Adrenal gland (tissue), 12 donors: Measurements from ENCODE around the gene SCN3A. TPM values are rescaled to one million over a fixed set of nuclear protein-coding genes. Genes with fewer than 3 reads are reported as not detected.

Experiments used
- DNase-seq, 7 donors: peaks; one replicate each; pipeline ENCODE4 v3.0.0-alpha.2; 2019 to 2020
- H3K27ac ChIP-seq, 5 donors: fragments of 200-600 bp; sonication (generic) in 4 of 5; 1 replicate in 3 of 5; 2 replicates in 2 of 5; pipeline versions ENCODE4 v1.5.1 to v1.8.0; 2016 to 2020; ENCODE audit warnings: mild to moderate bottlenecking in 1 of 5
- H3K27me3 ChIP-seq: fragments of 200-600 bp; 2 replicates; pipeline ENCODE4 v1.8.0; 2021
- H3K36me3 ChIP-seq, 2 donors: fragments of 200-600 bp; replicated peaks in 1 of 2; 1 replicate in 1 of 2; 2 replicates in 1 of 2; pipeline versions ENCODE4 v1.5.1 to v1.8.0; 2018 to 2022
- H3K4me1 ChIP-seq, 2 donors: fragments of 200-600 bp; replicated peaks in 1 of 2; 1 replicate in 1 of 2; 2 replicates in 1 of 2; pipeline versions ENCODE4 v1.5.1 to v1.8.0; 2018 to 2021
- H3K4me3 ChIP-seq, 4 donors: fragments of 200-600 bp; sonication (generic) in 3 of 4; one replicate each; pipeline ENCODE4 v1.5.1; 2016 to 2018
- H3K9me3 ChIP-seq, 3 donors: fragments of 200-600 bp; sonication (generic) in 1 of 3; replicated peaks in 1 of 3; 1 replicate in 2 of 3; 2 replicates in 1 of 3; pipeline versions ENCODE4 v1.5.1 to v1.8.0; 2016 to 2021
- CTCF ChIP-seq, 6 experiments: fragments of 450-650 bp in 4 of 6; fragments of 200-600 bp in 2 of 6; sonication (generic) in 1 of 6; IDR thresholded peaks; 1 replicate in 5 of 6; 2 replicates in 1 of 6; pipeline versions ENCODE4 v1.5.1 to v1.8.0; 2016 to 2021; ENCODE audit warnings: antibody characterized with exemption in 6 of 6, mild to moderate bottlenecking in 2 of 6, moderate library complexity in 1 of 6
- POLR2A ChIP-seq, 2 donors: fragments of 450-650 bp; IDR thresholded peaks; one replicate each; pipeline ENCODE4 v1.6.1; 2017; ENCODE audit warnings: antibody characterized with exemption in 2 of 2, mild to moderate bottlenecking in 2 of 2, moderate library complexity in 1 of 2
- WGBS, 4 donors: extraction: QIAGEN DNeasy Blood & Tissue Kit in 2 of 4; methylation state at CpG; one replicate each; pipeline versions ENCODE4 v1.1.5 to v1.1.7; 2013 to 2017; 5-methylcytosine and 5-hydroxymethylcytosine counted together
- intact Hi-C, 2 donors: fragments of 100-400 bp; cut with DNase I; formaldehyde crosslinking; loops; one replicate each; pipeline versions ENCODE4 v1.14.1 to v1.15.0; 2022 to 2023
- polyA plus RNA-seq, 3 donors: library from polyadenylated mRNA; stranded (reverse); fragments of 200-250 nt in 2 of 3; fragments of 350-450 nt in 1 of 3; fragmentation: Illumina TruSeq in 1 of 3; extraction: RNeasy Lipid Tissue Mini Kit (QIAGEN cat#74804) in 1 of 3; gene quantifications; one replicate each; pipeline ENCODE4 v1.2.3, GENCODE V29; 2013 to 2014
- total RNA-seq, 9 donors: library from RNA; depleted of rRNA in 4 of 9; stranded (reverse); fragments of >200 nt in 4 of 9; fragments of 120-200 nt in 1 of 9; fragmentation: NEBNext Ultra II Directional in 1 of 9; extraction: Animal tissue kit (Norgen Biotek cat#: 25700) in 1 of 9; gene quantifications; one replicate each; pipeline versions ENCODE4 v1.1.0 to v1.2.4, GENCODE V29; 2013 to 2023
- donor health status: healthy with polysubstance abuse.
- donor health status: Bipolar disorder and iron deficiency.
- donor health status: DM: yes; HTN: yes; CAD: no.
- donor health status: DM: no; HTN: no; CAD: no.
- donor health status: DM: no; HTN: no; CAD: no.
- donor health status: DM: yes; HTN: yes; CAD: no.

The SCN3A gene
- total and polyA plus RNA-seq, 12 donors, result 0.17 to 4.7 (median 0.90) TPM

- intact Hi-C loops, result no loop called here
- H3K27ac ChIP-seq, result no peak overlapping the region
- H3K4me1 ChIP-seq, result no peaks in the 10 kb centered on the region
- TF ChIP-seq CTCF (IDR thresholded peaks at IDR 0.05), result no peak
- TF ChIP-seq POLR2A (IDR thresholded peaks at IDR 0.05), result no peak
- H3K36me3 ChIP-seq, result no peaks in the 10 kb centered on the region
- no peaks in the 10 kb centered on the region for H3K9me3 ChIP-seq
- no peaks in the 10 kb centered on the region for H3K27me3 ChIP-seq
- no peak overlapping the region for H3K4me3 ChIP-seq
- DNase-seq, result no peak
These were observed 121.4 kb downstream of the SCN3A start for GRCh38 chr2:165082479-165082878.

GRCh38 chr2:165081276-165081675 lies 122.6 kb downstream of the SCN3A start:
- Histone ChIP-seq H3K4me1 (no peaks in the 10 kb centered on the region), H3K27ac (no peak overlapping the region), H3K9me3 (no peaks in the 10 kb centered on the region), H3K27me3 (no peaks in the 10 kb centered on the region), H3K36me3 (no peaks in the 10 kb centered on the region), H3K4me3 (no peak overlapping the region)
- TF ChIP-seq POLR2A (IDR thresholded peaks at IDR 0.05) (no peak), CTCF (IDR thresholded peaks at IDR 0.05) (no peak)
- intact Hi-C loops, result no loop called here
- no peak for DNase-seq

DNA sequence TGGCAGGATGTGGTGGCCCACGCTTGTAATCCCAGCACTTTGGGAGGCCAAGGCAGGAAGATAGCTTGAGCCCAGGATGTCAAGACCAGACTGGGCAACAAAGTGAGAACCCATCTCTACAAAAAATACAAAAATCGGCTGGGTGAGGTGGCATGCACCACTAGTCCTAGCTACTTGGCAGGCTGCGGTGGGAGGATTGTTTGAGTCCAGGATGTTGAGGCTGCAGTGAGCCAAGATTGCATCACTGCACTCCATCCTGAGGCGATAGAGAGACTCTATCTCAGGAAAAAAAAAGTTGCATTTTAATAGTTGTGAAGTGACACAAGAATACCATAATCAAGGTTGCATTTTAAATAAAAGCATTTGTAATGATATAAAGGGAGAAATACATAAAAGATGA lies 124.4 kb downstream of the SCN3A start:
- Histone ChIP-seq H3K4me1 (no peaks in the 10 kb centered on the region), H3K9me3 (no peaks in the 10 kb centered on the region), H3K27ac (no peak overlapping the region), H3K36me3 (no peaks in the 10 kb centered on the region), H3K4me3 (no peak overlapping the region), H3K27me3 (no peaks in the 10 kb centered on the region)
- intact Hi-C loops, result no loop called here
- no peak for TF ChIP-seq CTCF (IDR thresholded peaks at IDR 0.05)
- TF ChIP-seq POLR2A (IDR thresholded peaks at IDR 0.05), result no peak
- DNase-seq, result no peak
- 76 to 88% (median 78%) methylated on average over 4 of the region's 4 CpGs for WGBS, 4 donors

DNA sequence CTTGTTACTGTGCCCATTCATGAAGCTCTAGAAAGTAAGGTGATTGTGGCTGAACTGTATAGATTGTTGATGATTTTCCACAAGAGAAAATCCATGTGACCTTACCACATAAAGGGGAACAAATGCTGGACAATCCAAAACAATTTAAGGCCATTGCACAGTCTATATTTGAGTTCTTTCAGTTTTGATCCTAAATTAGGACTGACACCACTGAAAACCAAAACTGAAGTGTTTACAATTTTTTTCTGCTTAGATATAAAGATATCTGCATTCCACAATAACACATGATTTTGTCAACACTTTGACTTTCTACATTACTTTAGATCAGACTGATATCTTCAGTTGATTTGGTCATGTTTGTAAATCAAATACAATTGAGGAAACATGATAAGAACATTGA lies 124.9 kb downstream of the SCN3A start:
- H3K4me3 ChIP-seq, result no peak overlapping the region
- H3K9me3 ChIP-seq, result no peaks in the 10 kb centered on the region
- H3K4me1 ChIP-seq, result no peaks in the 10 kb centered on the region
- no peak for TF ChIP-seq POLR2A (IDR thresholded peaks at IDR 0.05)
- no peak for TF ChIP-seq CTCF (IDR thresholded peaks at IDR 0.05)
- no peak for DNase-seq
- intact Hi-C loops, result no loop called here
- no peak overlapping the region for H3K27ac ChIP-seq
- no peaks in the 10 kb centered on the region for H3K27me3 ChIP-seq
- no peaks in the 10 kb centered on the region for H3K36me3 ChIP-seq

GRCh38 chr2:165074884-165075283 lies 129.0 kb downstream of the SCN3A start:
- TF ChIP-seq CTCF (IDR thresholded peaks at IDR 0.05) (no peak), POLR2A (IDR thresholded peaks at IDR 0.05) (no peak)
- no peaks in the 10 kb centered on the region for H3K27me3 ChIP-seq
- H3K4me3 ChIP-seq, result no peak overlapping the region
- DNase-seq, result no peak
- H3K36me3 ChIP-seq, result no peaks in the 10 kb centered on the region
- intact Hi-C loops, result no loop called here
- H3K27ac ChIP-seq, result no peak overlapping the region
- H3K4me1 ChIP-seq, result no peaks in the 10 kb centered on the region
- no peaks in the 10 kb centered on the region for H3K9me3 ChIP-seq
